GM10266 (cell line): ENCODE measurements around the gene CYBA.

Source experiments
- DNase-seq: peaks from one replicate; pipeline ENCODE4 v3.0.0; 2012; ENCODE audit errors: extremely low spot score
- TF ChIP-seq, protein P1 (sequence below): IDR thresholded peaks from 2 replicates; pipeline ENCODE4 v1.5.1; 2012; ENCODE audit warnings: mild to moderate bottlenecking, low read depth; ENCODE audit not compliant: control insufficient read depth, insufficient read depth; ENCODE audit errors: missing control alignments

Gene CYBA

DNA sequence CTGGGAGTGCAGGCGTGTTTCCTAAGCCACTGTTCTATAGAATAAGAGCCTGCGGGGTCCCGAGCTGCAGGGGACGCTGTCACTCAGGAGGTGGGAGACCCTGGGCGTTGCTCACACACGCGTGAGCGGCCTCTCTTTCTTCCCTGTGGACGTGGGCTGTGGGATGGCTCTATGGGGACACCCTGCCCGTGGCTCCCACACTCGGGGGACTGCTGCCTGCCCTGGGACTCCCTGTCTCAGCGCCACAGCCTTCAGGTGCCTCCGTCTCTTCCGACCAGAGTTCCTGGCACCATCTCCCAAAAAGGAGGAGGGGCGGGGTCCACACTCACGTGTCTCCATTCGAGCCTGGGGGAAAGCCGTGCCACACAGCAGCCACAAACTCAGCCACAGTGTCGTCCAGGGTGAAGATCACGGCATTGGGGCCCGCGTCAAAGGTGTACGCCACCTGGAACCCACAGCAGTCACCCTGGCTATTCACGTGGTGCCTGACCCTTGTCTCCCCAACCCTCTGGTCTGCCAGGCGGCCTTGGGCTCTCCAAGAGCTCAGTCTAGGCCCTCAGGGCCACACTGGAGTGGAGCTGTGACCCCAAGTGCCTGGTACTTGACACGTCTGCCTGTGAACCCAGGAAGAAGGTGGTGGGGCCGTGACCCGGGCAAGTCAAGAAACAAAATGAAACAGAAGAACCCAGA is 3.7 kb upstream of the CYBA start:
- TF ChIP-seq, protein P1, sequence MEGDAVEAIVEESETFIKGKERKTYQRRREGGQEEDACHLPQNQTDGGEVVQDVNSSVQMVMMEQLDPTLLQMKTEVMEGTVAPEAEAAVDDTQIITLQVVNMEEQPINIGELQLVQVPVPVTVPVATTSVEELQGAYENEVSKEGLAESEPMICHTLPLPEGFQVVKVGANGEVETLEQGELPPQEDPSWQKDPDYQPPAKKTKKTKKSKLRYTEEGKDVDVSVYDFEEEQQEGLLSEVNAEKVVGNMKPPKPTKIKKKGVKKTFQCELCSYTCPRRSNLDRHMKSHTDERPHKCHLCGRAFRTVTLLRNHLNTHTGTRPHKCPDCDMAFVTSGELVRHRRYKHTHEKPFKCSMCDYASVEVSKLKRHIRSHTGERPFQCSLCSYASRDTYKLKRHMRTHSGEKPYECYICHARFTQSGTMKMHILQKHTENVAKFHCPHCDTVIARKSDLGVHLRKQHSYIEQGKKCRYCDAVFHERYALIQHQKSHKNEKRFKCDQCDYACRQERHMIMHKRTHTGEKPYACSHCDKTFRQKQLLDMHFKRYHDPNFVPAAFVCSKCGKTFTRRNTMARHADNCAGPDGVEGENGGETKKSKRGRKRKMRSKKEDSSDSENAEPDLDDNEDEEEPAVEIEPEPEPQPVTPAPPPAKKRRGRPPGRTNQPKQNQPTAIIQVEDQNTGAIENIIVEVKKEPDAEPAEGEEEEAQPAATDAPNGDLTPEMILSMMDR, result no peak
- no peak for DNase-seq

DNA sequence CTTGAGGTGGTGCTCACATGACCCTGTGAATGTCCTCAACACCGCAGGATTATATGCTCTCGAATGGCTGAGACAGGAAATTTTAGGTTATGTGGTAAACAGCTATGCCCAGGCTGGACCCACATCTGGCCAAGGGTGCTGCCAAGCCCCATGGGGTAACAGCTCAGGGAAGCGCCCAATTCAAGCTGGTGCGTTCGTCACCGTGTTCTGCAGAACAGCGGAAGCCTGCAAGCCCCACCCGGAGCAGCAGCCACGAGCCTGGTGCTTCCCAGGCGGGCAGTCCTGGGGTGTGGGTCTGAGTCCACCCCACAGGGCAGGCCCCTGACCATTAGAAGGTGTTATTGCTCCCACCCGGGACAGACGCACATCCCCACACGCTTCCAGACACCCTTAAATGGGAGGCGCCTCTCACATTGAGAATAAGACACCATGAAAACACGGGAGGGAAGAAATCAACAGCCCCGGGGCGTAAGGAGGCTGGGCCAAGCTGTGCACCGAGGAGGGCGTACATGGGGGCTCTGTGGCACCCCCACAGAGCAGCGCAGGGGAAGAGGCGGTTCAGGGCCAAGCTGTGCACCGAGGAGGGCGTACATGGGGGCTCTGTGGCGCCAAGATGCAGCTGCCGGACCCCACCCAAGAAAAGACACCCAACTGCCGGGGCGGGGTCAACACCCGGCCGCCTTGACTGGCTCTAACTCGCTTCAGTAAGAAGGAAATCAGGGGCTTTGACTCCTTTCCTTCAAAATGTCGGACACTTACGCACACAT is 2.9 kb upstream of the CYBA start:
- no peak for DNase-seq
- TF ChIP-seq, protein P1, result no peak

DNA sequence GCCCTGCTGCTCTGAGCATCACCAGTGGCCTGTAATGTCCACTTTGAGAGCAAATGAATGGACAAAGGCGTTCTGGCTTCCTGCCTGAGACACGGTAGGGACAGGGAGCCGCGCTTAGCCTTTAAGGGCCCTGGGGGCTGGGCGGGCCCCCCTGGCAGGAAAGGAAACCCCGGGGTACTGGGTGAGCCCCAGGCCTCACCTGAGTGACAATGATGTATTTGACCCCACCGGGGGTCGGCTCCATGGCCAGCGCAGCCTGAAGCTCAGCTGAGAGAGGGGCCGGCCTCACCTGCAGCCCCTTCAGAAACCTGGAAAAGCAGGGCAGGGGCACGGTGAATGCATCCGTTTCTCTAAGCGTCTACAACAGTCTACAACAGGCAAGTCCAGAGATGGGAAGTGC is 2.2 kb upstream of the CYBA start:
- TF ChIP-seq, protein P1, result no peak
- no peak for DNase-seq

DNA sequence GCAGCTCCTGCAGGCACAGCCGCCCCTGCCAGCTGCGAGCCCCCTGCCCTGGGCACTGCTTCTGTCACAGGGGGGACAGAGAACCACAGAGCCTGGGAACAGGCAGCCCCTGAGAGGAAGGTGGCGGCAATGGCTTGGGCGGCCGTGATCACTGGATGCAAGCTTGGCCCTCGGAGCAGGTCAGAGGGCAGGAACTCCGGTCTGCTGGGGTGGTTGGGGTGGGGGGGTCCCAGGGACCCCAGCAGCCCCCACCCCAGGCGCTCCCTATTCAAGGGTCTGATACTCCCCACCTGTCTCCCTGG is 1.9 kb upstream of the CYBA start:
- no peak for DNase-seq
- TF ChIP-seq, protein P1, result no peak

DNA sequence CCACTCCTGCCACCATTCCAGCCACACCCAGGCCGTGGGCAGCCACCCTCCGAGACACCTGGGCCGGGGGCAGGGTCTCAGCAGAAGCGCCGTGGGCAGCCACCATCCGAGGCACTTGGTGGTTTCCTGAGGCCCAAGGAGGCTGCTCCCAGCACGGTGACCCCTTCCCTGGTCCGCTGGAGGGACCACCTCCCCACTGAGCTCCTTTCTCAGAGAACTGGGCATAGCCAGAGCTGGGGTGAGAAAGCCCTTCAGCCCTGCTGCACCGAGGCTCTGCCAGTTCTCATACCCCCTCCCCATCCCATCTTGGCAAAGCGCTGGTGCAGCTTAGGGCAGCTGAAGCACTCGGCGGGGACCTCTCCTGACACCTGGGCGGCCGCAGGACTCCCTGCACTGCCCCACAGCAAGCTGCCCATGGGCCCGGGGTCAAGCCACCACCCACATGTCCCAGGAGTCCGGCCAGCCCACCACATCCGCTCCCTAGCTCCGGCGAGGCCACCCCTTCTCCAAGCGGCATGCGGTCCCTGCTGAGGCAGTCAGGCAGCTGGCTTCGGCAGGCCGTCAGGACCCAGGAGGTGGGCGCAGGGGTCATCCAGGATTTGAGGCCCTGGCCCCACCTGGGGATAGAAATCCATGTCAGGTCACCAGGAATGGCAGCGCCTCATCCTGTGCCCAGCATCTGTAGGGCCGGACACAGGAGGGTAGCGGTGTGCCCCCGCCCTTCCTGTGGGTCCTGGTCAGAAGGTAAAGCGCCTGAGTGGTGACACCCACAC is 1.3 kb upstream of the CYBA start:
- TF ChIP-seq, protein P1, result no peak
- peak; percentile 38 for DNase-seq

DNA sequence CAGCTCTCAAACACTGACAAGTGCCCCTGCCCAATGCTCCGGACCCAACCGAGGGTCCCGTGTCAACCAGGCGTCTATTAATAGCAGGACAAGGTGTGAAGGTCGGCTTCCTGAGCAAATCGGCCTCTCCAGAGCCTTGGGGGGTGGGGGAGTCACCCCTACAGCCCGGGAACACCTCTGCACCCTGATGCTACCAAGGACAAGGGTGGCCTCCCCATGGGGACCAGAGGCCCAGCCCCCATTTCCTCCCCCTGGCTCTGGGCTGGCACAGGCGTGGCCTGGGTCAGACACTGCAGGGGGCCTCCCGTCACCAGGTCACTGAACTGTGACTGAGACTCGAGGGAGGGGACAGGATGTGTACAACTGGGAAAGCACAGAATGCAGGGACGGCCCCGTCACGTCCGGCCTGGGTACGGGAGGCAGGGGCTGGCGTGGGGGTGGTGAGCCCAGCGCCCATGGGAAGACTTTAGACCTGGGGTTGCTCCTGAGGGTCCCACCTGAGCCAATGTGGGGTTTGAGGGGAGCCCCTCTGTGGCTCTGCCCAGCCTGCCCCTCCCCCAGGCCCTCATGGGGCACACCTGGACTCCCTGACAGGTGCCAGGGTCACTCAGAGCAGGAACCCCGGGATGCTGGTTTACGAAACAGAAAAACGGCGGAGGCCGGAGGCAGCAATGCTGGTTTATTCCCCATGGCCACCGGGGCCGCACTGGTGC is 579 bp upstream of the CYBA start:
- peak; percentile 97 for DNase-seq
- TF ChIP-seq, protein P1, result no peak
